MM.1S (cell line): Measurements from ENCODE around the gene VAV2.

Source experiments
- DNase-seq: peaks from one replicate; pipeline ENCODE4 v3.0.0-alpha.2; 2015
- H2AFZ ChIP-seq: fragments of 300-600 bp; sonication (generic); 2 replicates; pipeline ENCODE4 v1.6.0; 2016; ENCODE audit warnings: antibody characterized with exemption, low read length
- H3F3A ChIP-seq: fragments of 300-600 bp; sonication (generic); 2 replicates; pipeline ENCODE4 v1.6.1; 2016; ENCODE audit warnings: mild to moderate bottlenecking, antibody characterized with exemption, low read length, moderate library complexity, mixed read lengths; ENCODE audit not compliant: insufficient read depth
- H3K27ac ChIP-seq: fragments of 300-600 bp; sonication (generic); 2 replicates; pipeline ENCODE4 v1.5.1; 2016; ENCODE audit warnings: mild to moderate bottlenecking, low read length
- H3K27me3 ChIP-seq: fragments of 300-600 bp; sonication (generic); replicated peaks from 2 replicates; pipeline ENCODE4 v1.6.0; 2016; ENCODE audit warnings: low read length; ENCODE audit not compliant: insufficient read depth
- H3K36me3 ChIP-seq: fragments of 300-600 bp; sonication (generic); replicated peaks from 2 replicates; pipeline ENCODE4 v1.6.1; 2016; ENCODE audit warnings: mild to moderate bottlenecking, low read length, mixed read lengths; ENCODE audit not compliant: insufficient read depth
- H3K4me1 ChIP-seq: fragments of 300-600 bp; sonication (generic); 2 replicates; pipeline ENCODE4 v1.6.1; 2016; ENCODE audit warnings: low read length, mixed read lengths
- H3K4me2 ChIP-seq: fragments of 300-600 bp; sonication (generic); 2 replicates; pipeline ENCODE4 v1.6.0; 2016; ENCODE audit warnings: low read depth, low read length
- H3K4me3 ChIP-seq: fragments of 300-600 bp; sonication (generic); 2 replicates; pipeline ENCODE4 v1.5.1; 2016; ENCODE audit warnings: low read length, mixed read lengths
- H3K79me2 ChIP-seq: fragments of 300-600 bp; sonication (generic); 2 replicates; pipeline ENCODE4 v1.6.1; 2016; ENCODE audit warnings: mixed run types, low read length, mixed read lengths
- H3K9ac ChIP-seq: fragments of 300-600 bp; sonication (generic); 2 replicates; pipeline ENCODE4 v1.6.1; 2016; ENCODE audit warnings: low read length, mixed read lengths
- H3K9me2 ChIP-seq: fragments of 300-600 bp; sonication (generic); replicated peaks from 2 replicates; pipeline ENCODE4 v1.6.1; 2016; ENCODE audit warnings: mild to moderate bottlenecking, low read length, mixed read lengths; ENCODE audit not compliant: insufficient read depth
- H3K9me3 ChIP-seq: fragments of 300-600 bp; sonication (generic); replicated peaks from 2 replicates; pipeline ENCODE4 v1.6.1; 2016; ENCODE audit warnings: mild to moderate bottlenecking, low read length, mixed read lengths; ENCODE audit not compliant: insufficient read depth
- H4K20me1 ChIP-seq: fragments of 300-600 bp; sonication (generic); 2 replicates; pipeline ENCODE4 v1.6.1; 2016; ENCODE audit warnings: mild to moderate bottlenecking, low read length, moderate library complexity, mixed read lengths; ENCODE audit not compliant: insufficient read depth
- CTCF ChIP-seq: fragments of 300-600 bp; sonication (generic); IDR thresholded peaks from 2 replicates; pipeline ENCODE4 v1.5.1; 2016; ENCODE audit warnings: antibody characterized with exemption, low read length, mixed read lengths
- EZH2 ChIP-seq: fragments of 300-600 bp; sonication (generic); optimal IDR thresholded peaks from 2 replicates; pipeline ENCODE3; 2017; ENCODE audit warnings: low read depth, mild to moderate bottlenecking, antibody characterized with exemption, low read length, mixed read lengths
- EZH2phosphoT487 ChIP-seq: fragments of 300-600 bp; sonication (generic); IDR thresholded peaks from 2 replicates; pipeline ENCODE4 v1.6.1; 2018; ENCODE audit warnings: antibody characterized with exemption, low read length

The VAV2 gene

GRCh38 chr9:133979921-133980863 is 11.9 kb downstream of the VAV2 start:
- Histone ChIP-seq H3K79me2 (no peaks in the 10 kb centered on the region), H2AFZ (no peak overlapping the region), H3K4me2 (no peak overlapping the region)

GRCh38 chr9:133979273-133979920 is 12.7 kb downstream of the VAV2 start:
- Histone ChIP-seq H3F3A (no peaks in the 10 kb centered on the region), H3K4me3 (no peak overlapping the region), H3K79me2 (no peaks in the 10 kb centered on the region), H4K20me1 (no peaks in the 10 kb centered on the region), H3K9ac (no peak overlapping the region), H3K27ac (no peak overlapping the region), H3K9me2 (no peaks in the 10 kb centered on the region), H3K9me3 (no peaks in the 10 kb centered on the region), H2AFZ (no peak overlapping the region), H3K27me3 (peaks cover 32% of the 10 kb centered on the region), H3K36me3 (no peaks in the 10 kb centered on the region), H3K4me1 (no peaks in the 10 kb centered on the region), H3K4me2 (no peak overlapping the region)
- TF ChIP-seq EZH2phosphoT487 (no peak), CTCF (no peak), EZH2 (no peak)
- no peak for DNase-seq

More at GRCh38 chr9:133979921-133980863, 11.9 kb downstream of the VAV2 start:
- Histone ChIP-seq H3K4me3 (no peak overlapping the region), H3K9me3 (no peaks in the 10 kb centered on the region), H3K36me3 (no peaks in the 10 kb centered on the region), H3K4me1 (no peaks in the 10 kb centered on the region), H3K9ac (no peak overlapping the region), H3K27me3 (peaks cover 30% of the 10 kb centered on the region), H3K9me2 (no peaks in the 10 kb centered on the region), H3F3A (no peaks in the 10 kb centered on the region), H4K20me1 (no peaks in the 10 kb centered on the region), H3K27ac (no peak overlapping the region)
- no peak for DNase-seq
- no peak for TF ChIP-seq CTCF
- no peak for TF ChIP-seq EZH2
- no peak for TF ChIP-seq EZH2phosphoT487

- H3K9me3 ChIP-seq: no peaks in the 10 kb centered on the region
- H3K9ac ChIP-seq: no peak overlapping the region
- H3K4me3 ChIP-seq: no peak overlapping the region
- no peak overlapping the region for H2AFZ ChIP-seq
- no peaks in the 10 kb centered on the region for H3F3A ChIP-seq
- H3K79me2 ChIP-seq: no peaks in the 10 kb centered on the region
- H3K9me2 ChIP-seq: no peaks in the 10 kb centered on the region
- H3K4me1 ChIP-seq: no peaks in the 10 kb centered on the region
- TF ChIP-seq EZH2: no peak
- TF ChIP-seq CTCF: no peak
- TF ChIP-seq EZH2phosphoT487: no peak
- H3K36me3 ChIP-seq: no peaks in the 10 kb centered on the region
- DNase-seq: no peak
- peaks cover 33% of the 10 kb centered on the region for H3K27me3 ChIP-seq
- no peaks in the 10 kb centered on the region for H4K20me1 ChIP-seq
- H3K4me2 ChIP-seq: no peak overlapping the region
- no peak overlapping the region for H3K27ac ChIP-seq
Observed at GRCh38 chr9:133978899-133979272, 13.2 kb downstream of the VAV2 start.
